IPS-20b (cell line): Measurements from ENCODE around the gene PPCDC.
A peak's percentile ranks its signal among the peaks of the same experiment; 100 is the strongest.

Experiments
- H3K27ac ChIP-seq: one replicate; pipeline ENCODE4 v1.5.1; 2013; ENCODE audit warnings: low read length
- H3K27me3 ChIP-seq: 2 replicates; pipeline ENCODE4 v1.6.1; 2013; ENCODE audit warnings: mild to moderate bottlenecking, low read length, inconsistent platforms; ENCODE audit not compliant: insufficient read depth
- H3K36me3 ChIP-seq: 2 replicates; pipeline ENCODE4 v1.6.1; 2013; ENCODE audit warnings: low read depth, mild to moderate bottlenecking, inconsistent platforms, low read length, moderate library complexity; ENCODE audit not compliant: insufficient read depth
- H3K4me1 ChIP-seq: 2 replicates; pipeline ENCODE4 v1.6.1; 2013; ENCODE audit warnings: mild to moderate bottlenecking, control low read depth, inconsistent platforms, low read length, moderate library complexity; ENCODE audit not compliant: insufficient read depth
- H3K4me3 ChIP-seq: 2 replicates; pipeline ENCODE4 v1.5.1; 2013; ENCODE audit warnings: mild to moderate bottlenecking, low read length, inconsistent platforms
- H3K9ac ChIP-seq: 2 replicates; pipeline ENCODE4 v1.6.1; 2013; ENCODE audit warnings: low read depth, mild to moderate bottlenecking, inconsistent platforms, low read length, moderate library complexity
- H3K9me3 ChIP-seq: 2 replicates; pipeline ENCODE4 v1.6.1; 2013; ENCODE audit warnings: mild to moderate bottlenecking, low read depth, low read length, inconsistent platforms; ENCODE audit not compliant: insufficient read depth

Gene PPCDC

GRCh38 chr15:75019916-75020315 lies 3.5 kb upstream of the PPCDC start:
- no peak overlapping the region for H3K4me3 ChIP-seq
- no peak overlapping the region for H3K27ac ChIP-seq
- H3K9ac ChIP-seq: no peak overlapping the region
- no peaks in the 10 kb centered on the region for H3K9me3 ChIP-seq
- H3K36me3 ChIP-seq: peaks cover 13% of the 10 kb centered on the region; the same call in 1 of the 2 replicates
- no peaks in the 10 kb centered on the region for H3K4me1 ChIP-seq
- H3K27me3 ChIP-seq: no peaks in the 10 kb centered on the region

GRCh38 chr15:75021341-75021740 lies 2.0 kb upstream of the PPCDC start:
- H3K4me1 ChIP-seq: no peaks in the 10 kb centered on the region
- no peaks in the 10 kb centered on the region for H3K27me3 ChIP-seq
- no peak overlapping the region for H3K4me3 ChIP-seq
- no peaks in the 10 kb centered on the region for H3K9me3 ChIP-seq
- H3K36me3 ChIP-seq: peaks cover 21% of the 10 kb centered on the region; the same call in 1 of the 2 replicates
- H3K9ac ChIP-seq: no peak overlapping the region
- H3K27ac ChIP-seq: no peak overlapping the region

GRCh38 chr15:75022783-75023180 lies 608 bp upstream of the PPCDC start:
- no peaks in the 10 kb centered on the region for H3K4me1 ChIP-seq
- no peaks in the 10 kb centered on the region for H3K27me3 ChIP-seq
- no peak overlapping the region for H3K27ac ChIP-seq
- H3K36me3 ChIP-seq: peaks cover 14% of the 10 kb centered on the region; the same call in 1 of the 2 replicates
- H3K4me3 ChIP-seq: no peak overlapping the region
- no peaks in the 10 kb centered on the region for H3K9me3 ChIP-seq
- no peak overlapping the region for H3K9ac ChIP-seq

- H3K36me3 ChIP-seq: 0 out of 2 replicates have a peak, but pooled peaks cover 8% of the 10 kb centered on the region
- H3K9ac ChIP-seq: peak overlapping the region; percentile 100
- H3K4me3 ChIP-seq: peak overlapping the region; percentile 96
- no peaks in the 10 kb centered on the region for H3K4me1 ChIP-seq
- no peaks in the 10 kb centered on the region for H3K27me3 ChIP-seq
- H3K9me3 ChIP-seq: no peaks in the 10 kb centered on the region
- H3K27ac ChIP-seq: peak overlapping the region; percentile 84
Measured at GRCh38 chr15:75023872-75024636, 664 bp downstream of the PPCDC start.

GRCh38 chr15:75025107-75025506 lies 1.7 kb downstream of the PPCDC start:
- peaks cover 7% of the 10 kb centered on the region; the same call in 1 of the 2 replicates for H3K4me1 ChIP-seq
- no peaks in the 10 kb centered on the region for H3K9me3 ChIP-seq
- H3K27ac ChIP-seq: no peak overlapping the region
- 0 out of 2 replicates have a peak, but pooled peaks cover 9% of the 10 kb centered on the region for H3K36me3 ChIP-seq
- no peak overlapping the region for H3K9ac ChIP-seq
- no peak overlapping the region for H3K4me3 ChIP-seq
- H3K27me3 ChIP-seq: no peaks in the 10 kb centered on the region

- no peak overlapping the region for H3K9ac ChIP-seq
- no peaks in the 10 kb centered on the region for H3K27me3 ChIP-seq
- no peak overlapping the region for H3K27ac ChIP-seq
- no peaks in the 10 kb centered on the region for H3K9me3 ChIP-seq
- H3K36me3 ChIP-seq: peaks cover 15% of the 10 kb centered on the region; the same call in 1 of the 2 replicates
- H3K4me3 ChIP-seq: no peak overlapping the region
- peaks cover 9% of the 10 kb centered on the region; the same call in 1 of the 2 replicates for H3K4me1 ChIP-seq
Measured at GRCh38 chr15:75025548-75026260, 2.3 kb downstream of the PPCDC start.

- peaks cover 17% of the 10 kb centered on the region; the same call in 1 of the 2 replicates for H3K36me3 ChIP-seq
- no peak overlapping the region for H3K9ac ChIP-seq
- H3K4me3 ChIP-seq: no peak overlapping the region
- H3K4me1 ChIP-seq: peaks cover 17% of the 10 kb centered on the region; the same call in 1 of the 2 replicates
- H3K9me3 ChIP-seq: no peaks in the 10 kb centered on the region
- H3K27me3 ChIP-seq: no peaks in the 10 kb centered on the region
- no peak overlapping the region for H3K27ac ChIP-seq
Measured at GRCh38 chr15:75027551-75027950, 4.2 kb downstream of the PPCDC start.

- Histone ChIP-seq H3K4me1 (peaks cover 17% of the 10 kb centered on the region; the same call in 1 of the 2 replicates), H3K27ac (no peak overlapping the region), H3K9ac (no peak overlapping the region), H3K4me3 (no peak overlapping the region), H3K36me3 (peaks cover 17% of the 10 kb centered on the region; the same call in 1 of the 2 replicates), H3K27me3 (no peaks in the 10 kb centered on the region), H3K9me3 (no peaks in the 10 kb centered on the region)
Measured at GRCh38 chr15:75028991-75029377, 5.6 kb downstream of the PPCDC start.

- peak overlapping the region; percentile 41; the same call in 1 of the 2 replicates for H3K9ac ChIP-seq
Measured at GRCh38 chr15:75029378-75030022, 6.1 kb downstream of the PPCDC start.

GRCh38 chr15:75030023-75030413 lies 6.6 kb downstream of the PPCDC start:
- no peak overlapping the region for H3K4me3 ChIP-seq
- no peak overlapping the region for H3K27ac ChIP-seq
- H3K9me3 ChIP-seq: no peaks in the 10 kb centered on the region
- H3K36me3 ChIP-seq: peaks cover 17% of the 10 kb centered on the region; the same call in 1 of the 2 replicates
- no peaks in the 10 kb centered on the region for H3K27me3 ChIP-seq
- H3K4me1 ChIP-seq: peaks cover 17% of the 10 kb centered on the region; the same call in 1 of the 2 replicates
- no peak overlapping the region for H3K9ac ChIP-seq

More at GRCh38 chr15:75029378-75030022, 6.1 kb downstream of the PPCDC start:
- peaks cover 17% of the 10 kb centered on the region; the same call in 1 of the 2 replicates for H3K36me3 ChIP-seq
- no peak overlapping the region for H3K27ac ChIP-seq
- H3K27me3 ChIP-seq: no peaks in the 10 kb centered on the region
- no peak overlapping the region for H3K4me3 ChIP-seq
- no peaks in the 10 kb centered on the region for H3K9me3 ChIP-seq
- H3K4me1 ChIP-seq: peaks cover 17% of the 10 kb centered on the region; the same call in 1 of the 2 replicates

- no peak overlapping the region for H3K9ac ChIP-seq
- H3K4me3 ChIP-seq: no peak overlapping the region
- H3K4me1 ChIP-seq: peaks cover 17% of the 10 kb centered on the region; the same call in 1 of the 2 replicates
- H3K27ac ChIP-seq: no peak overlapping the region
- no peaks in the 10 kb centered on the region for H3K9me3 ChIP-seq
- H3K27me3 ChIP-seq: no peaks in the 10 kb centered on the region
- peaks cover 17% of the 10 kb centered on the region; the same call in 1 of the 2 replicates for H3K36me3 ChIP-seq
Measured at GRCh38 chr15:75030424-75030823, 7.0 kb downstream of the PPCDC start.
